Uterus (tissue), 2 donors: Measurements from ENCODE around the gene FRMPD2.

Experiments used
- CTCF ChIP-seq, 4 experiments: fragments of 200-600 bp in 2 of 4; fragments of 450-650 bp in 2 of 4; sonication (generic) in 2 of 4; IDR thresholded peaks; one replicate each; pipeline ENCODE4 v1.5.1; 2016 to 2019; ENCODE audit warnings: antibody characterized with exemption in 4 of 4, mild to moderate bottlenecking in 2 of 4, moderate library complexity in 1 of 4
- POLR2A ChIP-seq, 2 donors: fragments of 450-650 bp; IDR thresholded peaks; one replicate each; pipeline ENCODE4 v1.6.1; 2016; ENCODE audit warnings: antibody characterized with exemption in 2 of 2, mild to moderate bottlenecking in 1 of 2, moderate library complexity in 1 of 2

GRCh38 chr10:48284002-48284546, 9.6 kb upstream of the FRMPD2 start:
- no peak for TF ChIP-seq POLR2A (IDR thresholded peaks at IDR 0.05)
- TF ChIP-seq CTCF (IDR thresholded peaks at IDR 0.05) = no peak
